DMS 273 (cell line): Measurements from ENCODE around the gene CEP72.
"Not testable (repeated sequence)": the region's sequence is repeated elsewhere in the genome, so short reads cannot be mapped to it uniquely, and the experiment has no call there.

Experiments used
- DNase-seq: peaks from one replicate; lab custom pipeline; 2025; ENCODE audit not compliant: unreplicated experiment; lab: John Stamatoyannopoulos, UW

The CEP72 gene

GRCh38 chr5:681317-682191 lies 69.4 kb downstream of the CEP72 start:
- not testable (repeated sequence) for DNase-seq

GRCh38 chr5:682216-682615 lies 70.1 kb downstream of the CEP72 start:
- DNase-seq = not testable (repeated sequence)

- peak; percentile 24 for DNase-seq
These were observed 70.7 kb downstream of the CEP72 start for GRCh38 chr5:682651-683358.

GRCh38 chr5:683551-684481 lies 71.7 kb downstream of the CEP72 start:
- no peak for DNase-seq

GRCh38 chr5:684751-685216 lies 72.6 kb downstream of the CEP72 start:
- no peak for DNase-seq

GRCh38 chr5:685262-686171 lies 73.4 kb downstream of the CEP72 start:
- no peak for DNase-seq

- not testable (repeated sequence) for DNase-seq
These were observed 74.0 kb downstream of the CEP72 start for GRCh38 chr5:686172-686523.

GRCh38 chr5:686936-687335 lies 74.8 kb downstream of the CEP72 start:
- DNase-seq = not testable (repeated sequence)

- DNase-seq = not testable (repeated sequence)
These were observed 76.3 kb downstream of the CEP72 start for GRCh38 chr5:688348-689010.

GRCh38 chr5:690293-690692 lies 78.2 kb downstream of the CEP72 start:
- not testable (repeated sequence) for DNase-seq

GRCh38 chr5:691049-691448 lies 78.9 kb downstream of the CEP72 start:
- DNase-seq = not testable (repeated sequence)

- DNase-seq = no peak
These were observed 79.8 kb downstream of the CEP72 start for GRCh38 chr5:691817-692528.

- DNase-seq = peak; percentile 37
These were observed 80.4 kb downstream of the CEP72 start for GRCh38 chr5:692529-693041.

GRCh38 chr5:693271-694041 lies 81.3 kb downstream of the CEP72 start, which contains the start of gene TPPP:
Gene TPPP (minus strand): TSS chr5:693352. CDS start chr5:678060, 15,292 bp downstream.
- DNase-seq = peak; percentile 90

GRCh38 chr5:694042-694431 lies 81.9 kb downstream of the CEP72 start:
- DNase-seq = not testable (repeated sequence)

- DNase-seq = not testable (repeated sequence)
These were observed 83.3 kb downstream of the CEP72 start for GRCh38 chr5:695475-695874.

- not testable (repeated sequence) for DNase-seq
These were observed 84.1 kb downstream of the CEP72 start for GRCh38 chr5:696191-696590.
